Measurements from ENCODE around the gene KIF5C.

Gene KIF5C

GRCh38 chr2:148993351-148993750, 118.3 kb downstream of the KIF5C start:
- DNase-seq (ENCODE audit: low read depth) = no peak

GRCh38 chr2:148994341-148994740, 119.3 kb downstream of the KIF5C start:
- no peak for DNase-seq (ENCODE audit: low read depth)

GRCh38 chr2:148996805-148997204, 121.8 kb downstream of the KIF5C start:
- no peak for DNase-seq (ENCODE audit: low read depth)

- DNase-seq (ENCODE audit: low read depth) = no peak
These were observed 123.3 kb downstream of the KIF5C start for GRCh38 chr2:148998165-148998830.

- no peak for DNase-seq (ENCODE audit: low read depth)
These were observed 123.8 kb downstream of the KIF5C start for GRCh38 chr2:148998831-148999200.

- no peak for DNase-seq (ENCODE audit: low read depth)
These were observed 124.5 kb downstream of the KIF5C start for GRCh38 chr2:148999451-148999921.

- DNase-seq (ENCODE audit: low read depth) = no peak
These were observed 125.3 kb downstream of the KIF5C start for GRCh38 chr2:149000158-149000938.

- DNase-seq (ENCODE audit: low read depth) = no peak
These were observed 126.5 kb downstream of the KIF5C start for GRCh38 chr2:149001496-149001895.

GRCh38 chr2:149002378-149002890, 127.4 kb downstream of the KIF5C start:
- DNase-seq (ENCODE audit: low read depth) = no peak

GRCh38 chr2:149002891-149003740, 128.1 kb downstream of the KIF5C start:
- DNase-seq (ENCODE audit: low read depth) = no peak

- no peak for DNase-seq (ENCODE audit: low read depth)
These were observed 129.8 kb downstream of the KIF5C start for GRCh38 chr2:149004836-149005235.

GRCh38 chr2:149005471-149006077, 130.5 kb downstream of the KIF5C start:
- DNase-seq (ENCODE audit: low read depth) = no peak

- DNase-seq (ENCODE audit: low read depth) = no peak
These were observed 132.0 kb downstream of the KIF5C start for GRCh38 chr2:149006883-149007543.

- no peak for DNase-seq (ENCODE audit: low read depth)
These were observed 133.4 kb downstream of the KIF5C start for GRCh38 chr2:149008381-149008780.

GRCh38 chr2:149009576-149010461, 134.8 kb downstream of the KIF5C start:
- DNase-seq (ENCODE audit: low read depth) = no peak

- no peak for DNase-seq (ENCODE audit: low read depth)
These were observed 137.5 kb downstream of the KIF5C start for GRCh38 chr2:149012545-149012944.

- no peak for DNase-seq (ENCODE audit: low read depth)
These were observed 140.5 kb downstream of the KIF5C start for GRCh38 chr2:149015501-149015900.

- DNase-seq (ENCODE audit: low read depth) = no peak
These were observed 141.0 kb downstream of the KIF5C start for GRCh38 chr2:149015926-149016563.

- peak; percentile 74 for DNase-seq (ENCODE audit: low read depth)
These were observed 142.3 kb downstream of the KIF5C start for GRCh38 chr2:149017116-149017985.

All from stimulated activated CD8-positive, alpha-beta memory T cell treated with anti-CD3 and anti-CD28 coated beads, Interleukin-12 subunit alpha, Interleukin-12 subunit beta, amount 100 ng/mL, for 1 hour (primary cell).